ENCODE measurements around the gene IBA57.

GRCh38 chr1:228122921-228123441 lies 42.6 kb upstream of the IBA57 start:
- no peak for TF ChIP-seq CTCF (IDR thresholded peaks at IDR 0.05)
- no peak for TF ChIP-seq ZFX (IDR thresholded peaks at IDR 0.05; ENCODE audit: borderline replicate concordance)

All from 22Rv1 (cell line).